ENCODE results near the gene FAM3B.

Gene FAM3B

GRCh38 chr21:41364308-41364707, 47.7 kb downstream of the FAM3B start:
- no peak overlapping the region for H3K4me3 ChIP-seq (ENCODE audit: low read length)
- TF ChIP-seq CTCF (conservative IDR thresholded peaks at IDR 0.05; ENCODE audit: low read length), result no peak
- no peak for DNase-seq (ENCODE audit: low read depth)

- no peak for TF ChIP-seq CTCF (conservative IDR thresholded peaks at IDR 0.05; ENCODE audit: low read length)
- no peak overlapping the region for H3K4me3 ChIP-seq (ENCODE audit: low read length)
- DNase-seq (ENCODE audit: low read depth), result no peak
These were observed 48.9 kb downstream of the FAM3B start for GRCh38 chr21:41365377-41366107.

- no peak for TF ChIP-seq CTCF (conservative IDR thresholded peaks at IDR 0.05; ENCODE audit: low read length)
- peak; percentile 80 for DNase-seq (ENCODE audit: low read depth)
- no peak overlapping the region for H3K4me3 ChIP-seq (ENCODE audit: low read length)
These were observed 50.0 kb downstream of the FAM3B start for GRCh38 chr21:41366522-41367151.

- DNase-seq (ENCODE audit: low read depth), result no peak
- TF ChIP-seq CTCF (conservative IDR thresholded peaks at IDR 0.05; ENCODE audit: low read length), result no peak
- H3K4me3 ChIP-seq (ENCODE audit: low read length), result no peak overlapping the region
These were observed 50.8 kb downstream of the FAM3B start for GRCh38 chr21:41367301-41367944.

GRCh38 chr21:41367945-41368734, 51.5 kb downstream of the FAM3B start:
- TF ChIP-seq CTCF (conservative IDR thresholded peaks at IDR 0.05; ENCODE audit: low read length), result no peak
- no peak overlapping the region for H3K4me3 ChIP-seq (ENCODE audit: low read length)
- no peak for DNase-seq (ENCODE audit: low read depth)

- H3K4me3 ChIP-seq (ENCODE audit: low read length), result no peak overlapping the region
- no peak for TF ChIP-seq CTCF (conservative IDR thresholded peaks at IDR 0.05; ENCODE audit: low read length)
- DNase-seq (ENCODE audit: low read depth), result no peak
These were observed 52.1 kb downstream of the FAM3B start for GRCh38 chr21:41368735-41369104.
